Measurements from ENCODE around the gene ROR2. TPM values are rescaled to one million over a fixed set of nuclear protein-coding genes. Genes with fewer than 3 reads are reported as not detected.

Gene ROR2
- total RNA-seq, 4 donors from 2014 or later: 4.2 to 23.2 (median 11.2) TPM

DNA sequence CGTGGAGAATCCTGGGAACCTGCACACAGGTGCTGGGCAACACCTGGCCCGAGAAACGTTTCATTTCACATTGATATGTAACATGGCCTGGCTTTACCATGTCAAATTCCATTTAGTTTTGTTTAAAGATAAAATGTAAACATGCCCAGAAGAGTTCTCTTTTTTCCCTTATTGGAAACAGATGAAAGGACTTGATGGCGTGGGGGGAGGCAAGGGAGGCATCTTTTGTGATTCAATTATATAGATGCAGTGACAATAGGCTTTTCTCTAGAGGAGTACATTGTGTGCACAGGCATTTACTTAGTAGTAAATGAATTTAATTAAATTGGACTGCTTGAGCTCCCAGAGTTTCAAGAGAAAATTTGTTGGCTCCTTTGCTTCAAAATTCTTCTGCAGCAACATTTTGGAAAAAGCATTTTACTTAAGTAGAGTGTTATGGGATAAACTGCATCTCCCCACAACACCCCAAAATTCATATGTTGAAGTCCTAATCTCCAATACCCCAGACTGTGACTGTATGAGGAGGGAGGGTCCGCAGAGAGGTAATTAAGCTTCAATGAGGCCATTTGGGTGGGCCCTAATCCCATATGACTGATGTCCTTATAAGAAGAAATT lies 272.1 kb downstream of the ROR2 start:
- Histone ChIP-seq H3K36me3 (no peaks in the 10 kb centered on the region), H3K27me3 (peaks cover 4% of the 10 kb centered on the region), H3K9me3 (no peaks in the 10 kb centered on the region), H3K4me3 (no peak overlapping the region), H3K4me1 (peaks cover 0 to 12% (median 0%) of the 10 kb centered on the region in 4 donors), H3K27ac (no peak overlapping the region)
- intact Hi-C loops (cut with DNase I; ENCODE audit: low total_unique reads) (no loop called here), in situ Hi-C loops (cut with MboI; ENCODE audit: low pct_ligation_motif_present in 1 of 4, low pct_unique_long_range_greater_than_20kb in 1 of 4, low sequenced_read_pairs in 3 of 4) (loop anchor here in 2 of 4 donors (25.0 kb wide), 2 partner anchors 241 to 766 kb away; no protein-coding TSS in a partner anchor)
- no peak for DNase-seq
- WGBS, 2 donors (ENCODE audit: low coverage in 1 of 2): 39 to 51% methylated on average over 4 to 5 of the region's 5 CpGs
- TF ChIP-seq, protein P1, sequence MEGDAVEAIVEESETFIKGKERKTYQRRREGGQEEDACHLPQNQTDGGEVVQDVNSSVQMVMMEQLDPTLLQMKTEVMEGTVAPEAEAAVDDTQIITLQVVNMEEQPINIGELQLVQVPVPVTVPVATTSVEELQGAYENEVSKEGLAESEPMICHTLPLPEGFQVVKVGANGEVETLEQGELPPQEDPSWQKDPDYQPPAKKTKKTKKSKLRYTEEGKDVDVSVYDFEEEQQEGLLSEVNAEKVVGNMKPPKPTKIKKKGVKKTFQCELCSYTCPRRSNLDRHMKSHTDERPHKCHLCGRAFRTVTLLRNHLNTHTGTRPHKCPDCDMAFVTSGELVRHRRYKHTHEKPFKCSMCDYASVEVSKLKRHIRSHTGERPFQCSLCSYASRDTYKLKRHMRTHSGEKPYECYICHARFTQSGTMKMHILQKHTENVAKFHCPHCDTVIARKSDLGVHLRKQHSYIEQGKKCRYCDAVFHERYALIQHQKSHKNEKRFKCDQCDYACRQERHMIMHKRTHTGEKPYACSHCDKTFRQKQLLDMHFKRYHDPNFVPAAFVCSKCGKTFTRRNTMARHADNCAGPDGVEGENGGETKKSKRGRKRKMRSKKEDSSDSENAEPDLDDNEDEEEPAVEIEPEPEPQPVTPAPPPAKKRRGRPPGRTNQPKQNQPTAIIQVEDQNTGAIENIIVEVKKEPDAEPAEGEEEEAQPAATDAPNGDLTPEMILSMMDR (IDR thresholded peaks at IDR 0.05): no peak
- no peak for TF ChIP-seq POLR2A (IDR thresholded peaks at IDR 0.05)

DNA sequence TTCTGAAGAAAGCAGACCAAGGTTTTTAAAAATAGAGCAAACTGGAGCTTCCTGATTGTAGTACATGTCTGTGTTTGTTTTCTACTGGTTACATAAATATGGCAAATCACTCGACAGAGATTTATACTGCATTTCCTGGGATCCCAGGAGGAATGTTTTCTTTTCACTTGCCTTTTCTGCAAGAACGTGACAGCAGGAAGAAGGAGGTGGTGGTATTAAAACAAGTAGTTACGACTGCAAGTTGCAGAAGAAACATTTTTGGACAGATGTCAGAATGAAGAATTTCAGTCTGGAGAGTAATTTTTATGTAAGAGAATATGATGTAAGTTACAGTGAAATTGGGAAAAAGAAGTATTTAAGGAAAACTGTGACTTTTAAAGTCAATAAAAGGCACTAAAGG lies 272.7 kb downstream of the ROR2 start:
- H3K36me3 ChIP-seq: no peaks in the 10 kb centered on the region
- intact Hi-C loops (cut with DNase I; ENCODE audit: low total_unique reads): no loop called here
- 17 to 29% methylated on average over 3 of the region's 3 CpGs for WGBS, 2 donors (ENCODE audit: low coverage in 1 of 2)

DNA sequence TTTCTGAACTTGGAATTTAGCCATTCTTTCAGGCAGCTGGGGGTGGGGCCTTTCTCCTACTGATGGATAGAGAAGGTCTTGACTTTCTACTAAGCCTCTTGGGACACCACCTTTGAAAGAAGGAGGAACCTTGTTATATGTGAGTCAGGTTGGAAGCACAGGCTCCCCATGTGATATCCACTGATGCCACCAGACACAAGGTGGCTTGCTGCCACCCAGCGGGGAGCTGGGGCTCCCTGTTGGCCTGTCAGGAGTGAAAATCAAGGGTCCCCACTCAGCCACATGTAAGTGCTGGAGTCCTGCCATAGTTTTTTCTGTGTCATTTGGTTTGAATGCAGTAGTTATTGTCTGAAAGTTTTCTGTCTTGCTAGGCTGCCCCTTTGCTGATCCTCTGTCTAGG lies 274.0 kb downstream of the ROR2 start:
- H3K4me3 ChIP-seq: no peak overlapping the region
- 56% methylated on average over 1 of the region's 1 CpG; no CpG with 5 or more reads in 1 of the 2 donors for WGBS, 2 donors (ENCODE audit: low coverage in 1 of 2)
- intact Hi-C loops (cut with DNase I; ENCODE audit: low total_unique reads): no loop called here
- peaks cover 4% of the 10 kb centered on the region for H3K27me3 ChIP-seq
- H3K36me3 ChIP-seq: no peaks in the 10 kb centered on the region
- DNase-seq: no peak
- H3K4me1 ChIP-seq: peaks cover 0 to 6% (median 0%) of the 10 kb centered on the region in 4 donors
- H3K9me3 ChIP-seq: no peaks in the 10 kb centered on the region
- TF ChIP-seq EP300 (IDR thresholded peaks at IDR 0.05; ENCODE audit: low read depth): no peak
- TF ChIP-seq, protein P1 (IDR thresholded peaks at IDR 0.05): peak in 1 of 5 experiments; percentile 8
- in situ Hi-C loops (cut with MboI; ENCODE audit: low pct_ligation_motif_present in 1 of 4, low pct_unique_long_range_greater_than_20kb in 1 of 4, low sequenced_read_pairs in 3 of 4): loop anchor here in 2 of 4 donors (25.0 kb wide), 2 partner anchors 239 to 764 kb away; no protein-coding TSS in a partner anchor
- no peak overlapping the region for H3K27ac ChIP-seq

More for the DNA sequence above, 272.7 kb downstream of the ROR2 start:
- H3K4me1 ChIP-seq: peaks cover 0 to 12% (median 0%) of the 10 kb centered on the region in 4 donors
- no peak overlapping the region for H3K27ac ChIP-seq
- in situ Hi-C loops (cut with MboI; ENCODE audit: low pct_ligation_motif_present in 1 of 4, low pct_unique_long_range_greater_than_20kb in 1 of 4, low sequenced_read_pairs in 3 of 4): loop anchor here in 2 of 4 donors (25.0 kb wide), 2 partner anchors 240 to 765 kb away; no protein-coding TSS in a partner anchor
- DNase-seq: no peak
- no peak overlapping the region for H3K4me3 ChIP-seq
- no peak for TF ChIP-seq POLR2AphosphoS5 (IDR thresholded peaks at IDR 0.05)
- no peak for TF ChIP-seq POLR2A (IDR thresholded peaks at IDR 0.05)
- TF ChIP-seq EP300 (IDR thresholded peaks at IDR 0.05; ENCODE audit: low read depth): no peak
- TF ChIP-seq, protein P1 (IDR thresholded peaks at IDR 0.05): no peak
- H3K27me3 ChIP-seq: peaks cover 4% of the 10 kb centered on the region
- H3K9me3 ChIP-seq: no peaks in the 10 kb centered on the region

DNA sequence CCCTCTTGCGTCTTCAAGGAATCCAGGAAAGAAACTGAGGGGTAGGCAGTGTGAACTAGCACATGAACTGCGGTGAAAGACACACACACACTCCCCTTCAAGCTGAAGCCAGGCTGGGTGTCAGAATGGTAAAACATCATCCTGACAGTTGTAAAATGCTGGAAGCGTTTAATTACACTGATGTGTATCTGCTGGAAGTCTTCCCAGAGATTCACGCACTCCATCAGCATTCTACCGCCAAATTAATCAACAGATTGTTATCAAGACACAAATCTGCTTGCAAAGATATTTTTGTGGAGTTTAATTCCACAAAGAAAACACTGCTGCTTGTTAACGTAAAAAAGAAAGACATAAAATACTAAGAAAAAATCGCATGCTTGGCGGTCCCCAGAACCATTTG lies 285.4 kb downstream of the ROR2 start:
- Histone ChIP-seq H3K36me3 (no peaks in the 10 kb centered on the region), H3K27me3 (no peaks in the 10 kb centered on the region), H3K4me3 (no peak overlapping the region), H3K27ac (no peak overlapping the region), H3K9me3 (no peaks in the 10 kb centered on the region), H3K4me1 (no peaks in the 10 kb centered on the region)
- intact Hi-C loops (cut with DNase I; ENCODE audit: low total_unique reads) (no loop called here), in situ Hi-C loops (cut with MboI; ENCODE audit: low pct_ligation_motif_present in 1 of 4, low pct_unique_long_range_greater_than_20kb in 1 of 4, low sequenced_read_pairs in 3 of 4) (no loop called here)
- no peak for DNase-seq
- WGBS, 2 donors (ENCODE audit: low coverage in 1 of 2): 72 to 79% methylated on average over 4 to 8 of the region's 8 CpGs
- TF ChIP-seq POLR2A (IDR thresholded peaks at IDR 0.05) (no peak), POLR2AphosphoS5 (IDR thresholded peaks at IDR 0.05) (no peak), EP300 (IDR thresholded peaks at IDR 0.05; ENCODE audit: low read depth) (no peak)
- TF ChIP-seq, protein P1 (IDR thresholded peaks at IDR 0.05): no peak
